ENCODE results near the gene CEP164. TPM values are rescaled to one million over a fixed set of nuclear protein-coding genes. Genes with fewer than 3 reads are reported as not detected.

CEP164 gene
- total and polyA plus RNA-seq, 2 of the 4 experiments (the other 2 are of a cell fraction), result 23.3 to 26.9 TPM

DNA sequence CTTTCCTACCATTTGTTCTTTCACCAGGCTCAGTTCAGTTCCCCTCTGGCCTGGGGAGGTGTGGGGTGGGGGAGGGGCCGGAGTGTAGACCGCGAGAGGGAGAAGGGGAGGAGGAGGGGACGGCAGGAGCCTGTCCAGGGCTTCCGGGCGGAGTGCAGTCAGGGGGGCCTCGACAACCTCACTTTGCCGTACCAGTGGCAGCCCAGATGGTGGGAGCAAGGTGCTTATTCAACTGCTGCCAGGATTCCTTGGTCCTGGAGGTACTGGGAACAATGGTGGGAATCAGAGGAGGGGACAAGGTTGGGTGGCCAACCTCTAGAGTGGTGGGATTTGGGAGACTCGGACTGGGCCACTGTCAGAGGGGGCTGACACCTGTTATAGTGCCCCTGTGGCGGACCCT lies 12.8 kb upstream of the CEP164 start (continued):
- TF ChIP-seq, protein P1, sequence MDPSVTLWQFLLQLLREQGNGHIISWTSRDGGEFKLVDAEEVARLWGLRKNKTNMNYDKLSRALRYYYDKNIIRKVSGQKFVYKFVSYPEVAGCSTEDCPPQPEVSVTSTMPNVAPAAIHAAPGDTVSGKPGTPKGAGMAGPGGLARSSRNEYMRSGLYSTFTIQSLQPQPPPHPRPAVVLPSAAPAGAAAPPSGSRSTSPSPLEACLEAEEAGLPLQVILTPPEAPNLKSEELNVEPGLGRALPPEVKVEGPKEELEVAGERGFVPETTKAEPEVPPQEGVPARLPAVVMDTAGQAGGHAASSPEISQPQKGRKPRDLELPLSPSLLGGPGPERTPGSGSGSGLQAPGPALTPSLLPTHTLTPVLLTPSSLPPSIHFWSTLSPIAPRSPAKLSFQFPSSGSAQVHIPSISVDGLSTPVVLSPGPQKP (IDR thresholded peaks at IDR 0.05; ENCODE audit: borderline replicate concordance, low read depth, low read length), result no peak
- TF ChIP-seq MAFK (IDR thresholded peaks at IDR 0.05; ENCODE audit: low read depth, low read length), result no peak
- no peak for TF ChIP-seq FOS (IDR thresholded peaks at IDR 0.05; ENCODE audit: low read depth, low read length)

Measured in IMR-90 (cell line).